ENCODE data around the gene UBE2D2. TPM values are rescaled to one million over a fixed set of nuclear protein-coding genes. Genes with fewer than 3 reads are reported as not detected.
"Not testable (repeated sequence)": the region's sequence is repeated elsewhere in the genome, so short reads cannot be mapped to it uniquely, and the experiment has no call there.

Gene UBE2D2
- total and polyA plus RNA-seq, 11 donors = 84.6 to 148 (median 128) TPM

GRCh38 chr5:139549162-139549894 is 11.8 kb upstream of the UBE2D2 start:
- Histone ChIP-seq H3K4me1 (no peaks in the 10 kb centered on the region), H3K27me3 (no peaks in the 10 kb centered on the region), H3K9me3 (no peaks in the 10 kb centered on the region), H3K36me3 (no peaks in the 10 kb centered on the region), H3K4me3 (no peak overlapping the region), H3K27ac (no peak overlapping the region)
- no peak for ATAC-seq
- intact Hi-C loops (cut with DNase I) = no loop called here
- DNase-seq = no peak
- TF ChIP-seq POLR2A (IDR thresholded peaks at IDR 0.05) = no peak
- TF ChIP-seq, protein P1, sequence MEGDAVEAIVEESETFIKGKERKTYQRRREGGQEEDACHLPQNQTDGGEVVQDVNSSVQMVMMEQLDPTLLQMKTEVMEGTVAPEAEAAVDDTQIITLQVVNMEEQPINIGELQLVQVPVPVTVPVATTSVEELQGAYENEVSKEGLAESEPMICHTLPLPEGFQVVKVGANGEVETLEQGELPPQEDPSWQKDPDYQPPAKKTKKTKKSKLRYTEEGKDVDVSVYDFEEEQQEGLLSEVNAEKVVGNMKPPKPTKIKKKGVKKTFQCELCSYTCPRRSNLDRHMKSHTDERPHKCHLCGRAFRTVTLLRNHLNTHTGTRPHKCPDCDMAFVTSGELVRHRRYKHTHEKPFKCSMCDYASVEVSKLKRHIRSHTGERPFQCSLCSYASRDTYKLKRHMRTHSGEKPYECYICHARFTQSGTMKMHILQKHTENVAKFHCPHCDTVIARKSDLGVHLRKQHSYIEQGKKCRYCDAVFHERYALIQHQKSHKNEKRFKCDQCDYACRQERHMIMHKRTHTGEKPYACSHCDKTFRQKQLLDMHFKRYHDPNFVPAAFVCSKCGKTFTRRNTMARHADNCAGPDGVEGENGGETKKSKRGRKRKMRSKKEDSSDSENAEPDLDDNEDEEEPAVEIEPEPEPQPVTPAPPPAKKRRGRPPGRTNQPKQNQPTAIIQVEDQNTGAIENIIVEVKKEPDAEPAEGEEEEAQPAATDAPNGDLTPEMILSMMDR (IDR thresholded peaks at IDR 0.05) = no peak
- 97 to 99% (median 97%) methylated on average over 31 to 49 of the region's 49 CpGs for WGBS, 4 donors

DNA sequence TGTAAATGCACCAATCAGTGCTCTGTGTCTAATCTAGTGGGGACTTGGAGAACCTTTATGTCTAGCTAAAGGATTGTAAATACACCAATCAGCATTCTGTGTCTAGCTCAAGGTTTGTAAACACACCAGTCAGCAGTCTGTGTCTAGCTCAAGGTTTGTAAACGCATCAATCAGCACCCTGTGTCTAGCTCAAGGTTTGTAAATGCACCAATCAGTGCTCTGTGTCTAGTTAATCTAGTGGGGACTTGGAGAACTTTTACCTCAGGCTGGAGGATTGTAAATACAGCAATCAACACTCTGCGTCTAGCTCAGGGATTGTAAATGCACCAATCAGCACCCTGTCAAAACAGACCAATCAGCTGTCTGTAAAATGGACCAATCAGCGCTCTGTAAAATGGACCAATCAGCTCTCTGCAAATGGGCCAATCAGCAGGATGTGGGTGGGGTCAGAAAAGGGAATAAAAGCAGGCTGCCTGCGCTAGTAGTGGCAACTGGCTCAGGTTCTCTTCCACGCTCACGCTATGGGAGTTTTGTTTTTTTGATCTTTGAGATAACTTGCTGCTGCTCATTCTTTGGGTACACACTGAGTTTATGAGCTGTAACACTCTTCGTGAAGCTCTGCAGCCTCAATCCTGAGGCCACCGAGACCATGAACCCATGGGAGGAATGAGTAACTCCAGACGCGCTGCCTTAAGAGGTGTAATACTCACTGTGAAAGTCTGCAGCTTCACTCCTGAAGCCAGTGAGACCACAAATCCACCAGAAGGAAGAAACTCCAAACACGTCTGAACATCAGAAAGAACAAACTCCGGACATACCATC is 10.9 kb upstream of the UBE2D2 start:
- H3K27ac ChIP-seq; H3K4me1 ChIP-seq; DNase-seq; intact Hi-C loops (cut with DNase I); ATAC-seq; H3K27me3 ChIP-seq; H3K9me3 ChIP-seq; H3K36me3 ChIP-seq; H3K4me3 ChIP-seq: not testable (repeated sequence)
- 85 to 91% (median 89%) methylated on average over 12 of the region's 12 CpGs for WGBS, 4 donors

- no peaks in the 10 kb centered on the region for H3K9me3 ChIP-seq
- WGBS, 4 donors = 56 to 81% (median 71%) methylated on average over 2 of the region's 2 CpGs
- DNase-seq = no peak
- H3K27me3 ChIP-seq = no peaks in the 10 kb centered on the region
- no peak for ATAC-seq
- no peaks in the 10 kb centered on the region for H3K36me3 ChIP-seq
- H3K4me3 ChIP-seq = no peak overlapping the region
- no peaks in the 10 kb centered on the region for H3K4me1 ChIP-seq
- intact Hi-C loops (cut with DNase I) = no loop called here
- no peak for TF ChIP-seq POLR2A (IDR thresholded peaks at IDR 0.05)
- TF ChIP-seq, protein P1 (IDR thresholded peaks at IDR 0.05) = no peak
- H3K27ac ChIP-seq = no peak overlapping the region
These were observed 9.8 kb upstream of the UBE2D2 start for GRCh38 chr5:139551191-139551889.

DNA sequence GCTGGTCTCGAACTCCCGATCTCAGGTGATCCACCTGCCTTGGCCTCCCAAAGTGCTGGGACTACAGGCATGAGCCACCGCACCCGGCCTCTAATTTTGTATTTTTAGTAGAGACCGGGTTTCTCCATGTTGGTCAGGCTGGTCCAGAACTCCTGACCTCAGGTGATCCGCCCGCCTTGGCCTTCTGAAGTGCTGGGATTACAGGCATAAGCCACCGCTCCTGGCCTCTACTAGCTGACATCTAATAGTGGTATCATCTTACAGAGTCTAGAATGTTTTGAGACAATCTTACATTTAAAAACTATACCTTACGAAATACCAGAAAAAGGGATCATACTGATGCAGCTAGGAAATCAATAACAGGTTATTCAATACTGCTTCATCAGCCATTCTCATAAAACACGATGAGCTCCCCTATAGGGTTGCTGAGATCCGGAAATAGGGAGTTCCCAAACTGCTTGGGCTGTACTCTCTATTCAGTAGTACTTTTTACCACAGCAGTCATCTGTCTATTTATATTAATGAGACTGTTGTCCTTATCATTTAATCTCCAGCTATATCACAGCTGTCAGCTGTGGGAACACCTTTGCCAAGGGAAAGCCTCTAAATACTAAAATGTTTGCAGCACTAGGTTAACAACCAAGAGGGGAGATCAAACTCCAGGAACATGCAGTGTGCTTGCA is 8.1 kb upstream of the UBE2D2 start:
- Histone ChIP-seq H3K27me3 (no peaks in the 10 kb centered on the region), H3K9me3 (no peaks in the 10 kb centered on the region), H3K27ac (no peak overlapping the region), H3K4me3 (no peak overlapping the region), H3K36me3 (no peaks in the 10 kb centered on the region), H3K4me1 (no peaks in the 10 kb centered on the region)
- WGBS, 4 donors = 92 to 96% (median 94%) methylated on average over 11 of the region's 11 CpGs
- DNase-seq = no peak
- no peak for TF ChIP-seq POLR2A (IDR thresholded peaks at IDR 0.05)
- ATAC-seq = no peak
- intact Hi-C loops (cut with DNase I) = no loop called here

All from heart left ventricle (tissue), 16 donors.